ENCODE measurements around the gene PLEKHG4B. TPM values are rescaled to one million over a fixed set of nuclear protein-coding genes. Genes with fewer than 3 reads are reported as not detected.
"Not testable (repeated sequence)": the region's sequence is repeated elsewhere in the genome, so short reads cannot be mapped to it uniquely, and the experiment has no call there.

The PLEKHG4B gene
- polyA plus RNA-seq, 1 donor (not counting 4 experiments of a cell fraction or from before 2014, with no cell fraction given): not detected

DNA sequence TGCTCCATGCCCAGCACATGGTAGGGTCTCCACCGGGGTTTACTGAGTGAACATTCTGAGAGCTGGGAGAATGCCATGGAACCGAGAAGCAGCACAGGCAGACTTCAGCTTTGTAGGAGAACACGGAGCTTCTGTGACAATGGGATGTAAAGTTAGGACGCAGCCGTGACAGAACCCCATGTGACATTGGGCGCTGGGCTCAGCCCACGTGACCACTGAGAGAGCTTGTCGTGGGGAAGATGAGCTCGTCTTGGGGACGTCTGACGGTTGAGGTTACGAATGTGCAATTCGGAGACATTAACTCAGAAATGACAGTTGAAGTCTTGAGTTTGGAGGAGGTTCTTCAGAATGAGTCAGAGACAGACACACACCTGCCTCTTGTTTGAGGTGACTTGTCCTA lies 139.7 kb downstream of the PLEKHG4B start:
- Histone ChIP-seq H3K9ac (ENCODE audit: control insufficient read depth, extremely low read depth, insufficient read depth, low read length) (no peak overlapping the region), H2AFZ (ENCODE audit: control insufficient read depth, low read length) (no peak overlapping the region), H3K9me3 (ENCODE audit: control insufficient read depth, low read depth, low read length) (no peaks in the 10 kb centered on the region), H3K36me3 (ENCODE audit: control insufficient read depth in 2 of 2, extremely low read depth in 1 of 2, insufficient read depth in 2 of 2, low read length in 2 of 2) (peaks cover 30% of the 10 kb centered on the region in 2 experiments), H4K20me1 (ENCODE audit: control insufficient read depth, extremely low read depth, insufficient read depth, low read length) (no peaks in the 10 kb centered on the region), H3K4me2 (ENCODE audit: control insufficient read depth, extremely low read depth, insufficient read depth, low read depth, low read length) (no peak overlapping the region), H3K4me1 (ENCODE audit: control insufficient read depth, extremely low read depth, insufficient read depth, low read length) (no peaks in the 10 kb centered on the region), H3K4me3 (ENCODE audit: control insufficient read depth in 2 of 3, extremely low read depth in 1 of 3, insufficient read depth in 2 of 3, low read depth in 1 of 3, low read length in 3 of 3) (no peak overlapping the region), H3K27me3 (ENCODE audit: control insufficient read depth, extremely low read depth, insufficient read depth, low read length) (no peaks in the 10 kb centered on the region), H3K9me1 (ENCODE audit: control insufficient read depth, extremely low read depth, insufficient read depth, low read length) (no peaks in the 10 kb centered on the region), H3K27ac (ENCODE audit: control insufficient read depth, insufficient read depth, low read length) (no peak overlapping the region), H3K79me2 (ENCODE audit: control insufficient read depth, insufficient read depth, low read length) (peaks cover 9% of the 10 kb centered on the region)
- dilution Hi-C loops (cut with MboI; ENCODE audit: extremely low pct_ligation_motif_present, low sequenced_read_pairs): no loop called here
- no peak for FAIRE-seq
- DNase-seq (ENCODE audit: low read depth, low spot score): no peak
- TF ChIP-seq, protein P1, sequence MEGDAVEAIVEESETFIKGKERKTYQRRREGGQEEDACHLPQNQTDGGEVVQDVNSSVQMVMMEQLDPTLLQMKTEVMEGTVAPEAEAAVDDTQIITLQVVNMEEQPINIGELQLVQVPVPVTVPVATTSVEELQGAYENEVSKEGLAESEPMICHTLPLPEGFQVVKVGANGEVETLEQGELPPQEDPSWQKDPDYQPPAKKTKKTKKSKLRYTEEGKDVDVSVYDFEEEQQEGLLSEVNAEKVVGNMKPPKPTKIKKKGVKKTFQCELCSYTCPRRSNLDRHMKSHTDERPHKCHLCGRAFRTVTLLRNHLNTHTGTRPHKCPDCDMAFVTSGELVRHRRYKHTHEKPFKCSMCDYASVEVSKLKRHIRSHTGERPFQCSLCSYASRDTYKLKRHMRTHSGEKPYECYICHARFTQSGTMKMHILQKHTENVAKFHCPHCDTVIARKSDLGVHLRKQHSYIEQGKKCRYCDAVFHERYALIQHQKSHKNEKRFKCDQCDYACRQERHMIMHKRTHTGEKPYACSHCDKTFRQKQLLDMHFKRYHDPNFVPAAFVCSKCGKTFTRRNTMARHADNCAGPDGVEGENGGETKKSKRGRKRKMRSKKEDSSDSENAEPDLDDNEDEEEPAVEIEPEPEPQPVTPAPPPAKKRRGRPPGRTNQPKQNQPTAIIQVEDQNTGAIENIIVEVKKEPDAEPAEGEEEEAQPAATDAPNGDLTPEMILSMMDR (optimal IDR thresholded peaks at IDR 0.05 in 1 of 3, IDR thresholded peaks at IDR 0.05 in 1 of 3, conservative IDR thresholded peaks at IDR 0.05 in 1 of 3; ENCODE audit: extremely low read depth in 1 of 3, insufficient read depth in 2 of 3, low read length in 3 of 3): no peak
- TF ChIP-seq EZH2 (IDR thresholded peaks at IDR 0.05; ENCODE audit: low read length): no peak

DNA sequence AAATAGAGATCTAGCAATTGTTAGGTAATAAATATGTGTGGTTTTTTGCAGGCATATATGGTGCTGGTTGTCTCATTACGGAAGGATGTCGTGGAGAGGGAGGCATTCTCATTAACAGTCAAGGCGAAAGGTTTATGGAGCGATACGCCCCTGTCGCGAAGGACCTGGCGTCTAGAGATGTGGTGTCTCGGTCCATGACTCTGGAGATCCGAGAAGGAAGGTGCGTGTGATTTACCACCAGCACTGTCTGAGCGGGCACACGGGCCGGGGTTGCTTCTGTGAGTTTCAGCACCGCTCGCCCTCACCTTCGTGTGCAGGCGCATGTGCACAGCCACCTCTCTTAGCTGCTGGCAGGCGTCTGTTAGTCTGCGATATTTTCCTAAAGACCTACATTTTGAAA lies 141.5 kb downstream of the PLEKHG4B start:
- H3K9me1 ChIP-seq (ENCODE audit: control insufficient read depth, extremely low read depth, insufficient read depth, low read length); H2AFZ ChIP-seq (ENCODE audit: control insufficient read depth, low read length); H3K4me3 ChIP-seq (ENCODE audit: control insufficient read depth in 2 of 3, extremely low read depth in 1 of 3, insufficient read depth in 2 of 3, low read depth in 1 of 3, low read length in 3 of 3); H3K4me1 ChIP-seq (ENCODE audit: control insufficient read depth, extremely low read depth, insufficient read depth, low read length); dilution Hi-C loops (cut with MboI; ENCODE audit: extremely low pct_ligation_motif_present, low sequenced_read_pairs); H4K20me1 ChIP-seq (ENCODE audit: control insufficient read depth, extremely low read depth, insufficient read depth, low read length); H3K27me3 ChIP-seq (ENCODE audit: control insufficient read depth, extremely low read depth, insufficient read depth, low read length); H3K9me3 ChIP-seq (ENCODE audit: control insufficient read depth, low read depth, low read length); H3K27ac ChIP-seq (ENCODE audit: control insufficient read depth, insufficient read depth, low read length); H3K9ac ChIP-seq (ENCODE audit: control insufficient read depth, extremely low read depth, insufficient read depth, low read length); H3K4me2 ChIP-seq (ENCODE audit: control insufficient read depth, extremely low read depth, insufficient read depth, low read depth, low read length); H3K79me2 ChIP-seq (ENCODE audit: control insufficient read depth, insufficient read depth, low read length); FAIRE-seq; DNase-seq (ENCODE audit: low read depth, low spot score): not testable (repeated sequence)
- peaks cover 24 to 29% of the 10 kb centered on the region in 2 experiments for H3K36me3 ChIP-seq (ENCODE audit: control insufficient read depth in 2 of 2, extremely low read depth in 1 of 2, insufficient read depth in 2 of 2, low read length in 2 of 2)

DNA sequence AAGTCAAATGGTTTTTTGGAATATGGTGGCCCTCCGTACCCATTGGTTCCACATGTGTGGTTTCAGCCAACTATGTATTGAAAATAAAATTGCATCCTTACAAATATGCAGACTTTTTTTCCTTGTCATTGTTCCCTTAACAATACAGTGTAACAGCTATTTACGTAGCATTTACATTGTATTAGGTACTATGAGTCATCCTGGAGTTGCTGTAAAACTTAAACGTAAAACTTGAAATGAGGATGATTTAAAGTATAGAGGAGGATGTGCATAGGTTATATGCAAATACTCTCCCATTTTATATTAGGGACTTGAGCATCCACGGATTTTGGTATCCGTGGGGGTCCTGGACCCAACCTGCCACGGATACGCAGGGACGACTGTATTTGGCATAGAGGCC lies 142.5 kb downstream of the PLEKHG4B start:
- Histone ChIP-seq H3K27ac (ENCODE audit: control insufficient read depth, insufficient read depth, low read length) (no peak overlapping the region), H3K4me1 (ENCODE audit: control insufficient read depth, extremely low read depth, insufficient read depth, low read length) (no peaks in the 10 kb centered on the region), H3K27me3 (ENCODE audit: control insufficient read depth, extremely low read depth, insufficient read depth, low read length) (no peaks in the 10 kb centered on the region), H3K9me3 (ENCODE audit: control insufficient read depth, low read depth, low read length) (no peaks in the 10 kb centered on the region), H3K4me2 (ENCODE audit: control insufficient read depth, extremely low read depth, insufficient read depth, low read depth, low read length) (no peak overlapping the region), H3K4me3 (ENCODE audit: control insufficient read depth in 2 of 3, extremely low read depth in 1 of 3, insufficient read depth in 2 of 3, low read depth in 1 of 3, low read length in 3 of 3) (no peak overlapping the region), H3K9me1 (ENCODE audit: control insufficient read depth, extremely low read depth, insufficient read depth, low read length) (no peaks in the 10 kb centered on the region), H2AFZ (ENCODE audit: control insufficient read depth, low read length) (no peak overlapping the region), H3K79me2 (ENCODE audit: control insufficient read depth, insufficient read depth, low read length) (peaks cover 3% of the 10 kb centered on the region), H4K20me1 (ENCODE audit: control insufficient read depth, extremely low read depth, insufficient read depth, low read length) (no peaks in the 10 kb centered on the region), H3K36me3 (ENCODE audit: control insufficient read depth in 2 of 2, extremely low read depth in 1 of 2, insufficient read depth in 2 of 2, low read length in 2 of 2) (peaks cover 16 to 30% of the 10 kb centered on the region in 2 experiments), H3K9ac (ENCODE audit: control insufficient read depth, extremely low read depth, insufficient read depth, low read length) (no peak overlapping the region)
- DNase-seq (ENCODE audit: low read depth, low spot score) (no peak), FAIRE-seq (no peak)
- TF ChIP-seq, protein P1 (optimal IDR thresholded peaks at IDR 0.05 in 1 of 3, IDR thresholded peaks at IDR 0.05 in 1 of 3, conservative IDR thresholded peaks at IDR 0.05 in 1 of 3; ENCODE audit: extremely low read depth in 1 of 3, insufficient read depth in 2 of 3, low read length in 3 of 3): no peak
- TF ChIP-seq EZH2 (IDR thresholded peaks at IDR 0.05; ENCODE audit: low read length): no peak
- dilution Hi-C loops (cut with MboI; ENCODE audit: extremely low pct_ligation_motif_present, low sequenced_read_pairs): no loop called here

DNA sequence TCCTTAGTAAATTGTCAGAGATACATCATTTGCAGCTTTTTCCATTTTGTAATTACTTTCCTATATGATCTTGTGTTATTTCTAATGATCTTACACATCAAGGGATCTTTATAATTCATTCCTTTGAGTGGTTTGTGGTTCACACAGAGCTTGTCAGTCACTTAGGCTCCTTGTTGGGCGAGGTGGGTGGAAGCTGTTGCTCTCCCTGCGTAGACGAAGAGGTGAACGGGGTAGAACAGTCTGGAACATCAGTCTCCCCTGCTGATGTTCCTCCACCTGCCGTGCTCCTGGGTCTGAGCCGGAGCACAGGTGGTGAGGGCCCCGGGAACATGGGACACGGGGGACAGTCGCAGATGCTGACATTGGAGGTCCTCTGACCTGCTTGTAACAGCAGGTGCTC lies 143.6 kb downstream of the PLEKHG4B start:
- DNase-seq (ENCODE audit: low read depth, low spot score); H3K27ac ChIP-seq (ENCODE audit: control insufficient read depth, insufficient read depth, low read length); H3K4me3 ChIP-seq (ENCODE audit: control insufficient read depth in 2 of 3, extremely low read depth in 1 of 3, insufficient read depth in 2 of 3, low read depth in 1 of 3, low read length in 3 of 3); H2AFZ ChIP-seq (ENCODE audit: control insufficient read depth, low read length); H3K9me3 ChIP-seq (ENCODE audit: control insufficient read depth, low read depth, low read length); H3K4me2 ChIP-seq (ENCODE audit: control insufficient read depth, extremely low read depth, insufficient read depth, low read depth, low read length); dilution Hi-C loops (cut with MboI; ENCODE audit: extremely low pct_ligation_motif_present, low sequenced_read_pairs); H3K9ac ChIP-seq (ENCODE audit: control insufficient read depth, extremely low read depth, insufficient read depth, low read length); H3K4me1 ChIP-seq (ENCODE audit: control insufficient read depth, extremely low read depth, insufficient read depth, low read length); H3K9me1 ChIP-seq (ENCODE audit: control insufficient read depth, extremely low read depth, insufficient read depth, low read length); H3K27me3 ChIP-seq (ENCODE audit: control insufficient read depth, extremely low read depth, insufficient read depth, low read length); FAIRE-seq; H4K20me1 ChIP-seq (ENCODE audit: control insufficient read depth, extremely low read depth, insufficient read depth, low read length); H3K79me2 ChIP-seq (ENCODE audit: control insufficient read depth, insufficient read depth, low read length): not testable (repeated sequence)
- H3K36me3 ChIP-seq (ENCODE audit: control insufficient read depth in 2 of 2, extremely low read depth in 1 of 2, insufficient read depth in 2 of 2, low read length in 2 of 2): peaks cover 16 to 27% of the 10 kb centered on the region in 2 experiments

Data from keratinocyte (primary cell).